HepG2 (cell line): ENCODE data around the gene TMEM223. TPM values are rescaled to one million over a fixed set of nuclear protein-coding genes. Genes with fewer than 3 reads are reported as not detected.

Experiments
- ATAC-seq: fragments of 200-7000 bp; cut with Tn5 transposase; 3 replicates; pipeline ENCODE4 v1.9.1; 2020; ENCODE audit warnings: mild to moderate bottlenecking, moderate library complexity
- Bru-seq: library from RNA; stranded (reverse); fragments of 400-500 nt; gene quantifications from one replicate; lab custom pipeline; 2021; lab: Mats Ljungman, UMichigan
- BruChase-seq, 2 experiments: library from RNA; stranded (reverse); fragments of 400-500 nt; gene quantifications; one replicate each; lab custom pipeline; 2021; lab: Mats Ljungman, UMichigan
- BruUV-seq: library from RNA; stranded (reverse); fragments of 400-500 nt; replicated peaks from 2 replicates; lab custom pipeline; 2021; lab: Mats Ljungman, UMichigan
- CTCF ChIA-PET: fragments of 300-600 bp; formaldehyde crosslinking; extraction: SDS; loops from one replicate; lab custom pipeline; 2021; ENCODE audit warnings: low total read pairs, inconsistent platforms, low intra/inter-chr PET ratio; lab: Yijun Ruan, JAX
- POLR2A ChIA-PET: fragments of 350-600 bp; sonication (Branson Sonifier 250); formaldehyde crosslinking; loops from one replicate; lab custom pipeline; 2020; ENCODE audit warnings: antibody characterized with exemption, inconsistent platforms; lab: Yijun Ruan, JAX
- DNase-seq: peaks from one replicate; pipeline ENCODE4 v3.0.0-alpha.2; 2015; ENCODE audit warnings: low spot score
- FAIRE-seq: peaks from 3 replicates; lab custom pipeline; 2011; peaks lifted over from hg19 to GRCh38; lab: Jason Lieb, UNC
- H2AFZ ChIP-seq: one replicate; pipeline ENCODE4 v1.6.1; 2011; ENCODE audit warnings: low read length, inconsistent platforms
- H3K27ac ChIP-seq: fragments of 300-600 bp; 3 replicates; pipeline ENCODE4 v1.8.0; 2011; ENCODE audit warnings: mixed run types, mild to moderate bottlenecking, mixed read lengths, low read length, inconsistent platforms; ENCODE audit not compliant: insufficient read depth; ENCODE audit errors: extremely low read length
- H3K27me3 ChIP-seq, 2 experiments: fragments of 200-600 bp in 1 of 2; 2 replicates in 1 of 2; 3 replicates in 1 of 2; pipeline versions ENCODE4 v1.6.0 to v1.8.0; 2011; ENCODE audit warnings: low read length in 2 of 2, mild to moderate bottlenecking in 2 of 2, moderate library complexity in 2 of 2, inconsistent platforms in 1 of 2; ENCODE audit not compliant: insufficient read depth in 2 of 2, control insufficient read depth in 1 of 2
- H3K36me3 ChIP-seq, 2 experiments: fragments of 200-600 bp in 1 of 2; replicated peaks in 1 of 2; 2 replicates in 1 of 2; 3 replicates in 1 of 2; pipeline versions ENCODE4 v1.5.1 to v1.8.0; 2011; ENCODE audit warnings: low read length in 2 of 2, inconsistent platforms in 1 of 2; ENCODE audit not compliant: insufficient read depth in 2 of 2, control insufficient read depth in 1 of 2
- H3K4me1 ChIP-seq: 2 replicates; pipeline ENCODE4 v1.5.1; 2012; ENCODE audit warnings: low read length, inconsistent platforms; ENCODE audit not compliant: insufficient read depth
- H3K4me2 ChIP-seq: 2 replicates; pipeline ENCODE4 v1.6.0; 2011; ENCODE audit warnings: low read depth, low read length, inconsistent platforms
- H3K4me3 ChIP-seq, 3 experiments: fragments of 200-600 bp in 1 of 3; sonication (generic), shearing (Covaris generic) in 1 of 3; replicated peaks in 1 of 3; 2 replicates each; pipeline ENCODE4 v1.5.1; 2011 to 2016; ENCODE audit warnings: low read length in 3 of 3, inconsistent platforms in 2 of 3, low read depth in 2 of 3, mild to moderate bottlenecking in 2 of 3, control low read depth in 1 of 3, mixed read lengths in 1 of 3; ENCODE audit not compliant: insufficient read depth in 1 of 3
- H3K79me2 ChIP-seq: one replicate; pipeline ENCODE4 v1.6.1; 2011; ENCODE audit warnings: low read length, inconsistent platforms; ENCODE audit not compliant: insufficient read depth
- H3K9ac ChIP-seq: 2 replicates; pipeline ENCODE4 v1.6.0; 2011; ENCODE audit warnings: mild to moderate bottlenecking, low read depth, low read length, inconsistent platforms; ENCODE audit not compliant: insufficient read depth
- H3K9me3 ChIP-seq: 2 replicates; pipeline ENCODE4 v1.5.1; 2012; ENCODE audit warnings: mild to moderate bottlenecking, low read length
- H4K20me1 ChIP-seq: 2 replicates; pipeline ENCODE4 v1.6.0; 2011; ENCODE audit warnings: inconsistent platforms, mild to moderate bottlenecking, low read length, moderate library complexity; ENCODE audit not compliant: insufficient read depth
- AGO1 ChIP-seq: fragments of 200-400 bp; formaldehyde crosslinking; IDR thresholded peaks from 2 replicates; pipeline ENCODE4 v1.6.1; 2017; ENCODE audit warnings: mild to moderate bottlenecking, low read depth, low read length, moderate library complexity; ENCODE audit not compliant: poor library complexity, severe bottlenecking
- GZF1 ChIP-seq: sonication (generic); formaldehyde crosslinking; IDR thresholded peaks from 2 replicates; pipeline ENCODE4 v1.5.1; 2020; ENCODE audit warnings: mild to moderate bottlenecking, missing genetic modification reagents
- PATZ1 ChIP-seq: sonication (generic); formaldehyde crosslinking; IDR thresholded peaks from 2 replicates; pipeline ENCODE4 v1.4.0; 2020; ENCODE audit warnings: missing genetic modification reagents
- POLR2AphosphoS2 ChIP-seq: IDR thresholded peaks from 2 replicates; pipeline ENCODE4 v1.6.1; 2011; ENCODE audit warnings: low read depth, low read length, improper control_type of control experiment
- RARA ChIP-seq: IDR thresholded peaks from 2 replicates; pipeline ENCODE4 v1.6.1; 2016; ENCODE audit warnings: missing genetic modification reagents, missing compliant biosample characterization
- ZBTB20 ChIP-seq: sonication (generic); formaldehyde crosslinking; IDR thresholded peaks from 2 replicates; pipeline ENCODE4 v1.8.1; 2023; ENCODE audit warnings: missing genetic modification reagents, low read depth, mild to moderate bottlenecking, borderline replicate concordance
- ZFAT ChIP-seq: sonication (generic); formaldehyde crosslinking; conservative IDR thresholded peaks from 2 replicates; pipeline ENCODE4 v1.8.1; 2023; ENCODE audit warnings: missing genetic modification reagents, inconsistent platforms
- ZNF230 ChIP-seq: sonication (generic); formaldehyde crosslinking; IDR thresholded peaks from 2 replicates; pipeline ENCODE4 v1.4.0; 2020; ENCODE audit warnings: mild to moderate bottlenecking, missing genetic modification reagents
- ZNF34 ChIP-seq: sonication (generic); formaldehyde crosslinking; IDR thresholded peaks from 2 replicates; pipeline ENCODE4 v1.4.0; 2020; ENCODE audit warnings: mild to moderate bottlenecking, missing genetic modification reagents, borderline replicate concordance
- WGBS: methylation state at CpG from one replicate; pipeline ENCODE4 v1.1.6; 2017; ENCODE audit warnings: low lambda C conversion rate; 5-methylcytosine and 5-hydroxymethylcytosine counted together
- in situ Hi-C: cut with HindIII; loops from 2 replicates; pipeline ENCODE4 v1.10.0; 2017; ENCODE audit warnings: low pct_unique_long_range_greater_than_20kb; ENCODE audit not compliant: extremely low pct_ligation_motif_present
- intact Hi-C: fragments of 100-400 bp; cut with micrococcal nuclease; formaldehyde crosslinking; loops from one replicate; pipeline ENCODE4 v1.10.0; 2022; ENCODE audit not compliant: unreplicated experiment
- long read RNA-seq, 2 experiments: library from RNA in 1 of 2; library from polyadenylated mRNA in 1 of 2; stranded (forward) in 1 of 2; unstranded in 1 of 2; transcript quantifications; one replicate each; pipeline ENCODE4 v2.0.0, GENCODE V29; 2019 to 2022
- polyA minus RNA-seq, 3 experiments: library from RNA; depleted of rRNA, polyadenylated mRNA; stranded (reverse); fragments of >200 nt; gene quantifications; 2 replicates each; pipeline ENCODE4 v1.2.3, GENCODE V29; 2011; ENCODE audit warnings: low replicate concordance in 1 of 3
- polyA plus RNA-seq, 8 experiments: library from polyadenylated mRNA; depleted of rRNA in 3 of 8; stranded (reverse) in 7 of 8; unstranded in 1 of 8; fragments of >200 nt; fragmentation: Illumina TruSeq in 4 of 8; extraction: Trizol in 4 of 8; gene quantifications; 2 replicates each; pipeline versions ENCODE4 v1.2.1 to v1.2.3, GENCODE V29; 2011 to 2016; ENCODE audit warnings: low read depth in 4 of 8, missing spikeins in 1 of 8, mixed read lengths in 1 of 8; ENCODE audit not compliant: insufficient read depth in 1 of 8
- total RNA-seq, 5 experiments: library from RNA; depleted of rRNA; stranded (reverse); fragments of >200 nt; fragmentation: Illumina TruSeq; extraction: Trizol; gene quantifications; 2 replicates each; pipeline ENCODE4 v1.2.3, GENCODE V29; 2016; ENCODE audit warnings: low read depth in 1 of 5
- TF ChIP-seq, protein P1 (sequence below): sonication (generic); IDR thresholded peaks from 2 replicates; pipeline ENCODE4 v1.6.1; 2016; ENCODE audit warnings: low read depth, borderline replicate concordance

TMEM223 gene
- 18.0 and 24.9 TPM in 2 replicates for total RNA-seq (2016; rRNA removed; fragmentation: Illumina TruSeq; extraction: Trizol)
- total RNA-seq (2016; cell fraction: cytosol; rRNA removed; fragmentation: Illumina TruSeq; extraction: Trizol; ENCODE audit: low read depth): 24.0 and 27.7 TPM in 2 replicates
- total RNA-seq (2016; cell fraction: insoluble cytoplasmic fraction; rRNA removed; fragmentation: Illumina TruSeq; extraction: Trizol): 18.1 and 26.8 TPM in 2 replicates
- total RNA-seq (2016; cell fraction: membrane; rRNA removed; fragmentation: Illumina TruSeq; extraction: Trizol): 21.4 and 22.7 TPM in 2 replicates
- 16.0 and 19.0 TPM in 2 replicates for total RNA-seq (2016; cell fraction: nucleus; rRNA removed; fragmentation: Illumina TruSeq; extraction: Trizol)
- polyA plus RNA-seq (2011; rRNA removed): 19.5 TPM in 2 replicates
- 27.5 and 30.1 TPM in 2 replicates for polyA plus RNA-seq (2011; cell fraction: cytosol; rRNA removed)
- polyA plus RNA-seq (2011; cell fraction: nucleus; rRNA removed): 11.2 and 13.7 TPM in 2 replicates
- polyA plus RNA-seq (2012): 9.3 and 9.8 TPM in 2 replicates
- polyA plus RNA-seq (2016; cell fraction: cytosol; fragmentation: Illumina TruSeq; extraction: Trizol; ENCODE audit: low read depth): 18.7 and 24.3 TPM in 2 replicates
- polyA plus RNA-seq (2016; cell fraction: insoluble cytoplasmic fraction; fragmentation: Illumina TruSeq; extraction: Trizol; ENCODE audit: low read depth): 13.4 and 16.9 TPM in 2 replicates
- 16.6 and 17.8 TPM in 2 replicates for polyA plus RNA-seq (2016; cell fraction: membrane; fragmentation: Illumina TruSeq; extraction: Trizol; ENCODE audit: low read depth)
- 22.4 and 26.0 TPM in 2 replicates for polyA plus RNA-seq (2016; cell fraction: nucleus; fragmentation: Illumina TruSeq; extraction: Trizol; ENCODE audit: insufficient read depth, low read depth)
- polyA minus RNA-seq (2011; rRNA and poly(A)+ RNA removed; ENCODE audit: low replicate concordance): 23.7 and 38.2 TPM in 2 replicates
- polyA minus RNA-seq (2011; cell fraction: cytosol; rRNA and poly(A)+ RNA removed): 7.8 and 9.2 TPM in 2 replicates
- 10.6 and 10.9 TPM in 2 replicates for polyA minus RNA-seq (2011; cell fraction: nucleus; rRNA and poly(A)+ RNA removed)
- Bru-seq, nascent RNA: percentile 74 among the genes with signal in this experiment
- BruChase-seq, experiment 1, labeled RNA remaining after a 6-hour chase: percentile 72 among the genes with signal in this experiment
- percentile 76 among the genes with signal in this experiment for BruChase-seq, experiment 2, labeled RNA remaining after a 2-hour chase
- long read RNA-seq, experiment 1, transcript TMEM223-201 (2 exons, 1,288 nt): major isoform, 54 of 58 reads
- long read RNA-seq, experiment 1, partial matches to known transcripts: 0 of 58 reads
- long read RNA-seq, experiment 1, other reads (novel, unspliced or antisense): 4 of 58 reads
- long read RNA-seq, experiment 2, transcript TMEM223-201 (2 exons, 1,288 nt): major isoform, 63 of 66 reads
- long read RNA-seq, experiment 2, partial matches to known transcripts: 0 of 66 reads
- long read RNA-seq, experiment 2, other reads (novel, unspliced or antisense): 3 of 66 reads

DNA sequence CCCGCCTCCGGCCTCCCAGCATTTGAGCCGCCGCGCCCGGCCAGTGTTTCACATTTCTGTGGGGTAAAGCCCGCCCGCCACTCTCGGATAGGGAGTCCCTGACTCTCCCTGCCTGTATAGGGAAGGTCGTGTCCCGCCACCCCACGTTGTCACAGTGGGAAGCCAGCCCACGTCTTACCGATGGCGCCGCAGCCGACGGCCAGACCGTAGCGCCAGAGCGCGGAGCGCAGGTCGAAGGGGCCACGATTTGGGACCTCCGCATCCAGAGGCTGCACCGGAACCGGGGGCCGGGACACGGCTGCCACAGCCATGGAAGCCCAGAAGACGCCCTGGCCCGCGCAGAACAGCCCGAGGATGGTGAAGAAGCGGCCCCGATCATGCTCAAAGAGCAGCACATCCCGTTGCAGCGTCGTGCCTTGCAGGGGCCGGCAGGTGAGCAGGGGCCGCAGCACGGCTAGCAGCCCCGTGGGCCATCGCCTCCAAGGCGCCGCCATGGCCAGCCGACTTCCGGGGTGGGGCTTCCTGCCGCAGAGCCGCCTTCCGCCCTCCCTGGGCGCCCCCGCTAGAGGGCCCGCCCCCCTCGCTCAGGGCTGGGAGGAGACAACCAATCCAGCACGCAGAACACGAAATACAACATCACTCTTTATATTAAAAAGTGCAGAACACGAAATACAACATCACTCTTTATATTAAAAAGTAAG lies at the start of gene TMEM223:
Gene TMEM223, minus strand, starts transcription at position 506 of the 701 bp plus-strand sequence. Its CDS starts 12 bp downstream, at position 494.
- peak within 1 kb of the TSS; percentile 91 for H3K9ac ChIP-seq
- H2AFZ ChIP-seq: no peak within 1 kb of the TSS
- FAIRE-seq (peak; percentile 61), ATAC-seq (peak; percentile 85), DNase-seq (peak; percentile 68)
- in situ Hi-C loops: no loop called here
- intact Hi-C loops: no loop called here
- CTCF ChIA-PET: no interaction called here
- peaks cover 29 to 54% of the 10 kb centered on the region in 2 experiments for H3K36me3 ChIP-seq
- H3K4me1 ChIP-seq: peaks cover 43% of the 10 kb centered on the region
- WGBS: 1% methylated on average over 9 of the region's 58 CpGs
- H4K20me1 ChIP-seq: no peaks in the 10 kb centered on the region
- peaks cover 34% of the 10 kb centered on the region for H3K79me2 ChIP-seq
- POLR2A ChIA-PET: interaction anchor here (1.0 to 9.1 kb wide), 10 partner anchors 14 to 65 kb away, joined by 3 to 201 read pairs (median 6); partner anchors contain the start of genes NXF1, STX5, TAF6L and WDR74
- no peaks in the 10 kb centered on the region; a peak in 1 of 5 replicates for H3K27me3 ChIP-seq
- H3K4me3 ChIP-seq: peak within 1 kb of the TSS; percentile 66 to 93 (median 92)
- no peaks in the 10 kb centered on the region for H3K9me3 ChIP-seq
- H3K4me2 ChIP-seq: peak within 1 kb of the TSS; percentile 85
- no TSS peak for BruUV-seq
- H3K27ac ChIP-seq: peak within 1 kb of the TSS; percentile 63
- TF ChIP-seq ZNF34 (CRISPR knock-in tag) (no peak), ZFAT (no peak), GZF1 (CRISPR knock-in tag) (0 out of 2 replicates have a peak, but pooled peaks have one; percentile 48), PATZ1 (peak; percentile 96), ZNF230 (CRISPR knock-in tag) (no peak), POLR2AphosphoS2 (peak; percentile 63; the same call in 1 of the 2 replicates), ZBTB20 (0 out of 2 replicates have a peak, but pooled peaks have one; percentile 35), AGO1 (peak; percentile 95), RARA (0 out of 2 replicates have a peak, but pooled peaks have one; percentile 17)
- TF ChIP-seq, protein P1, sequence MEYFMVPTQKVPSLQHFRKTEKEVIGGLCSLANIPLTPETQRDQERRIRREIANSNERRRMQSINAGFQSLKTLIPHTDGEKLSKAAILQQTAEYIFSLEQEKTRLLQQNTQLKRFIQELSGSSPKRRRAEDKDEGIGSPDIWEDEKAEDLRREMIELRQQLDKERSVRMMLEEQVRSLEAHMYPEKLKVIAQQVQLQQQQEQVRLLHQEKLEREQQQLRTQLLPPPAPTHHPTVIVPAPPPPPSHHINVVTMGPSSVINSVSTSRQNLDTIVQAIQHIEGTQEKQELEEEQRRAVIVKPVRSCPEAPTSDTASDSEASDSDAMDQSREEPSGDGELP: peak; percentile 41; the same call in 1 of the 2 replicates
